HG03457 (cell line): ENCODE data around the gene TNRC6A.
"Not testable (repeated sequence)": the region's sequence is repeated elsewhere in the genome, so short reads cannot be mapped to it uniquely, and the experiment has no call there.

ENCODE experiments used
- ATAC-seq: cut with Tn5 transposase; IDR thresholded peaks from one replicate; pipeline ENCODE4 v1.9.1; 2021; ENCODE audit warnings: moderate number of reproducible peaks; ENCODE audit not compliant: unreplicated experiment

TNRC6A gene

GRCh38 chr16:24844101-24845030 is 114.9 kb downstream of the TNRC6A start:
- no peak for ATAC-seq

- not testable (repeated sequence) for ATAC-seq
Observed at GRCh38 chr16:24845031-24845365, 115.5 kb downstream of the TNRC6A start.

- ATAC-seq, result no peak
Observed at GRCh38 chr16:24845726-24846547, 116.5 kb downstream of the TNRC6A start, which contains the start of gene SLC5A11. SLC5A11 (plus strand) TSS chr16:24845963; CDS start chr16:24858644, 12,681 bp downstream.

- no peak for ATAC-seq
Observed at GRCh38 chr16:24846548-24847357, 117.3 kb downstream of the TNRC6A start.

GRCh38 chr16:24847358-24847664 is 117.9 kb downstream of the TNRC6A start:
- ATAC-seq, result no peak

- ATAC-seq, result no peak
Observed at GRCh38 chr16:24848065-24848464, 118.6 kb downstream of the TNRC6A start.

- no peak for ATAC-seq
Observed at GRCh38 chr16:24849641-24850040, 120.2 kb downstream of the TNRC6A start.

- ATAC-seq, result no peak
Observed at GRCh38 chr16:24850289-24850938, 121.0 kb downstream of the TNRC6A start.

- ATAC-seq, result no peak
Observed at GRCh38 chr16:24851700-24852099, 122.2 kb downstream of the TNRC6A start.

GRCh38 chr16:24852281-24852721 is 122.8 kb downstream of the TNRC6A start:
- no peak for ATAC-seq

GRCh38 chr16:24853169-24853824 is 123.8 kb downstream of the TNRC6A start:
- ATAC-seq, result no peak

GRCh38 chr16:24853830-24854229 is 124.4 kb downstream of the TNRC6A start:
- ATAC-seq, result no peak

- no peak for ATAC-seq
Observed at GRCh38 chr16:24854607-24855171, 125.2 kb downstream of the TNRC6A start.

- no peak for ATAC-seq
Observed at GRCh38 chr16:24855678-24856077, 126.2 kb downstream of the TNRC6A start.

GRCh38 chr16:24856871-24857270 is 127.4 kb downstream of the TNRC6A start:
- ATAC-seq, result not testable (repeated sequence)

- no peak for ATAC-seq
Observed at GRCh38 chr16:24858219-24859041, 129.0 kb downstream of the TNRC6A start.

GRCh38 chr16:24861461-24861860 is 132.0 kb downstream of the TNRC6A start:
- ATAC-seq, result no peak

- no peak for ATAC-seq
Observed at GRCh38 chr16:24863582-24864437, 134.4 kb downstream of the TNRC6A start.
